Measurements from ENCODE around the gene AUTS2.

The AUTS2 gene

DNA sequence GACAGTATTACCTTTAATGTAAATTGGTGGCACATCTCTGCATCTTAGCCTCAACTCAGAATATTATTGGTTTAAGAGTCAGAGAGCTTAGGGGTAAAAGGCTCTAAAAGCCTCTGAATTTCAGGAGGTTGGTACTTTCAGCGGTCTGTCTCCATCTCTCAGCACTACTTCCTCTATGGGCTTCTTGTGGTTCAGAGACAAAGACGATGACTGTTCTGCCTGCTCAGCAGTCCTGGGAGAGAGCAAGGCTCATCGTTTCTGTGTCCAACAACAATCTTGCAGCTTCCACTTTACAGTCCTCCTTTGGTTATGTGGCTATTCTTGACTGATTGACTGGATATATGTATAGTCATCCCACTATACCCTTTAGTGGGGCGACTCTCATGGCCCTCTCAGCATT lies 394.7 kb downstream of the AUTS2 start:
- DNase-seq (ENCODE audit: low read depth) = no peak

DNA sequence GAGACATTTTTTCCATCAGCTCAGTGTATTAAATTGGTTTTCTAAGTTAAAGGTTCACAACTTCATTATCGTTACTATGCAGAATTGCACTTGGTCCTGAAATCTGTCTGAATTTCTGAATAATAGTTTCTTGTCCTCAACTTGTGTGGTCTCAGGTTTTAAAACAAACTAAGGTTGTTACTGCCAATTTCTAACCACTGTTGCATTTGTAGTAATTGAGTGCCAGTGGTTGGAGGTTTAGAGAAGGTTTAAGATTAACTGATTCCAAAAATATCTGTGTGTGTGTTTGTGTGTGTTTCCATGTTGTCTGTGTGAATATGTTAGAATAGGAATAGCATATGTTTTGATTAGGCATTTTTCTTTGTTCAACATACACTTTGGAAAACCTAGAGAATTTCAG lies 395.9 kb downstream of the AUTS2 start:
- DNase-seq (ENCODE audit: low read depth) = no peak

DNA sequence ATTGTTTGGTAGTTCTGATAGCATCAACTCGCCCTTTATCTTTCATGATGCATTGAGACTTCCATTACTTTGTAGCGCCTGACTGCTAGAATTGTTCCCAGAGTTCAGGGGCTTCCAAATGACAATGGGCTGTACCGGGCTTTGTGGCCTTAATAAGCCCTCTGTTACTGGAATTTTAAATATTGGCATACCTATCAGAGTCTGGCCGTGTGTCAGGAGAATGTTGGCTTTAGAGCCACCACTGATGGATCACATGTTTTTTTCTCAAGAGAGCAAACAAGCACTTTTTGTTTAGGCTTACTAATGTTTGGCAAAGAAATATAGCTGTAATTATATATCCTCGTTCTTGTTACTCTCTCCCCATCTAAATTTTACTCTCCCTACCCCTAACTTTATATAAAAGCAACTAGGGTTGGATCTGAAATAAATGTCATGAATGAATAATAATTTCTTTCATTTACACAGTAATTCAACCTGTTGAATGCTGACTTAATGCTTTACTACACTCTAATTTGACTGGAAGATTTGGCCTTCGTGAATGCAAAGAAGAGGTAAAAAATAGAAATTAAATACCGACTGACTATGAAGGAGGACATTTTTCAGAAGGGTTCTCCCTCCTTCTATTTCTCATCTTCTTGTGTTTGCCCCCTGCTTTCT lies 396.7 kb downstream of the AUTS2 start:
- DNase-seq (ENCODE audit: low read depth) = no peak

DNA sequence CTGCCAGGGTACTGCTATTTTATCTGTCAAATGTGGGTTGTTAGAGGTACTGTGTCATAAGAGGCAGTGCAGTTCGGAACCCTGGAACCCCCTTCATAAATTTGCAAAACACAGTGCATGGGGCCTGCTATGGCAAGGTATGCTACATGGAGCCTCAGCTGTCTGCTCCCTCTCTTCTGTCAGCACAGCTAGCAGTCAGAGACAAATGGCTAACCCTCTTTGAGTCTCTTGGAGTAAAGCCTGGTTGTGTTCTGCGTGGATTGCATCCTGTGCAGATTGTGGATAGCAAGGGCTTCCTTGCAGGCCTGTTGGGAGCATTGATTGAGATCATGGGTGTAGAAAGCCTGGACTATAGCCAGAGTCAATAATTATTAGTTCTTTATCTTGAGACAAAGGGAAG lies 397.8 kb downstream of the AUTS2 start:
- no peak for DNase-seq (ENCODE audit: low read depth)

DNA sequence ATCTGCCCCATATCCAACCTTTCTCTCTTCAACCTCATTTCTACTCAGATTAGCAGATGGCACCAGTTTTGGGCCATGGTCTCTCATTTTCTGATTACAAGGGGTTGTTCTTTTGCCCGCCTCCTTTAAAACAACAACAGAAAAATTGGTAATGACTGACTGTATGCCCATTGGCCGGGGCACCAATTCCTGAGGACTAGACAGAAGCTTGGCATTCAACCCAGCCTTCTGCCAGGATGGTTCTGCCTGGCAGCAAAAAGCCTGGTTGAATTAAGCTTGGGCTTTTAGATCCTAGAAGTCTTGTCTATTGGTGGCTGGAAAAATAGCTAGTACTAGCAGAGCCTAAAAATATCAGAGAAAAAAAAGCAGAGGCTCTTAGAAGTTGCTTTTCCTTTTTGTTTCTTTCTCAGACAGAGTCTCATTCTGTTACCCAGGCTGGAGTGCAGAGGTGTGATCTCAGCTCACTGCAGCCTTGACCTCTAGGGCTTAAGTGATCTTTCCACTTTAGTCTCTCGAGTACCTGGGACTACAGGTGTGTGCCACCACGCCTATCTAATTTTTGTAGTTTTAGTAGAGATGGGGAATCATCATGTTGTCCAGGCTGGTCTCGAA lies 402.6 kb downstream of the AUTS2 start:
- no peak for DNase-seq (ENCODE audit: low read depth)

DNA sequence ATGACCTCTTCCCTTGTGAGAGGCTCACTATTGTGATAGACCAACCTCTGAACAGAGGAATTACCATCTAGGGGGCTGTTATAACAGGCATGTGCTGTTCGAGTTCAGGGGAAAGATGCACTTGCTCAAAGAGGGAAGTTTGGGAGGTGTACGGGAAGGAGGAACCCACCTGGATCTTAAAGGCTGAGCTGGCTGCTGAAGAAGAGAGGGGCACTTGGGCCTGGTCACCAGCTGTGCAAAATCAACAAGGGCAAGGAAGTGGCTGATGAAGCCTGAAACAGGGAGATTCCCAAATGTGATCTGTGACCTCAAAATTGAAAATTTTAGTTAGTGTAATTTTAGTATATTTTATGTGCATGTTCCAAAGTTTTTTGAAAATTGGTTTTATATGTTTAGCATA lies 407.2 kb downstream of the AUTS2 start:
- no peak for DNase-seq (ENCODE audit: low read depth)

DNA sequence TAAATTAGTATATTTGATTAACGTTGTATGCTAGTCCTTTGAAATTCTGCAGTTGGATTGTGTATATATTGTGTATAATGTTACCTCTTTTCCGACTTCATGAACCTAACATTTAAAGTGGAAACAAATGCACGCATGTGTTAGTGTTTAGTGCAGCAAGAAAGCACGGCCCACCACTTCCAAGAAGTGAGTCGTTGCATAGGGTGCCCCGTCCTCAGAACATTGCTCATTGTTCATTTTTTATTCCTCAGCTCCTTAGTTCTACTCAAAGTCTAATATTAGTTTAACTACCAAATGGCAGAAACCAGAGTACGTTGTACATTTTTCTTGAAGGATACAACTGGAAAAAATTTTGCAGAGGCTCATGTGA lies 407.6 kb downstream of the AUTS2 start:
- no peak for DNase-seq (ENCODE audit: low read depth)

DNA sequence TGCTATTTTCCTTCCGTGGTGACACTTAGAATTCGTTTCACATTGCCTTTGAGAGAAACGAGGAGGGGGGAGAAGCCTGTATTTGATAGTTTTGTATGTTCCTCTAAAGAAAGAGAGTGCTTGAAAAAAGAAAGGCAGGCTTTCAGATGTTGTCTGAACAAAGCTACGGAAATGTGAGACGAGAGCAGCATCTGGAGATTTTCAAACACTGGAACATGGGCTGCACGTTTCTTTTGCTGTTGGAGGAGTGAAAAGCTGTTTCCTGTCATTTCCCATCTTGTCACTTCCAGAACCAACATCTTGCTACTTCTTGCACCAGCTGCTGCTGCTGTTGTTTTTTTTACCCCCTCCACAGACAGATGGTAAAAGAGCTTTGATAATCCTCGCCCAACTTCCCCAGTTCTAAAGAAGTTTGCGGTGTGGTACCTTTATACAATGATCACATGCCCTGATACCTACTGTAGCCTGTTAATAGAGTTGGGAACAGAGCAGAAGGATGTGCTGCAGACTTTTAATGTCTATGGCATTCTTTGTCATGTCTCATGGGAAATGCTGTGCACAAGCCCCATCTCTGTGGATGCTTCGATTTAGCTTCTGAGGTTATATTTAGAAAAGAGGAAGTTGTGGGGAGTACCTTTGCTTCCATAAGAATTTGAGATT lies 408.1 kb downstream of the AUTS2 start:
- DNase-seq (ENCODE audit: low read depth) = no peak

DNA sequence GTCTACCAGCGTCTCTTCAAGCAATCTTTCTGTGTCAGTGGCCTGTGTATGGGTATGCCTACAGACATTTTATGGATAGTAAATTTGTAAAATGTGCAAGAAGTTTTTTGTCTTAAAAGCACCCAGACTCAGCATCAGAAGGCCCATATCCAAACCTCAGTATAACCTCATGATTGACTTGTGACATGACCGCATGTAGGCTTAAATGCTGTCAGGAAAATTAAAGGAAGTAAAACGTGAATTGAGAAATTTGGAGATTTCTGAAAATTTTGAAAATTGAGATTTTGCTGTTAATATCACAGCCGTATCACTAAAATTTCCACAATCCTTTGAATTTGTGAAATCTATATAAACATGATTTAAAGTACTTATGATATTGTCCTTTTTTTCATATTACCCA lies 410.2 kb downstream of the AUTS2 start:
- no peak for DNase-seq (ENCODE audit: low read depth)

DNA sequence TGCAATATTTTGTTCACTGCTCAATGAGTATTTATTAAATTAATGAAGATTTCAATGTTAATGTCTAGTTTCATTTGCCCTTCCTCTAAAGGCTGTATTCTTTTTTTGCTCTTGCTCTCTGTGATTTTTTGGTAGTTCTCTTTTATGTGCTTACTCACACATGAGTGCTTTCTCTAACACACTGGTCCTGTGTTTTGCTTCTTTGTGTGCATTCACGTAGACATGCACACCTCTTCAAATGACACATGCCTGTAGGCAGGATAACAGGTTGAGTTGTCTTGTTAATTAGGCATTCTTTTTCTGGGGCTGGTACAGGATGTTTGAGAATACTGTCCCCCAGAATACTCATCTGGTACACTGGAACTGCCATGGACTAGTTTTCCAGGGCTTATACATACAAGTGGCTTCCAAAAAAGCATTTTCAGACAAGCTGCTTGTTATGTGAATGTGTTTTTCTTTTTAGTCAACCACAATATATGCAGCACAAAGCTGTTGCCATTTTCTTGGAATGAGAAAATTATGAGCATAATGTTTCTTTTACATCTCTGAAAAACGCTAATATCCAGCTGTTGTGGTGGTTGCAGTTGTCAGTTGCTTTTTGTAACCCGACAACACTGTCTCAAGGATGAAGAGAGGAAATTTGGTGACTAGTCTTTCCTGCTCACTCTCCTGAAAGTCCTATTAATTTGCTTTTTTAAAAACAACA lies 416.4 kb downstream of the AUTS2 start:
- DNase-seq (ENCODE audit: low read depth) = no peak

DNA sequence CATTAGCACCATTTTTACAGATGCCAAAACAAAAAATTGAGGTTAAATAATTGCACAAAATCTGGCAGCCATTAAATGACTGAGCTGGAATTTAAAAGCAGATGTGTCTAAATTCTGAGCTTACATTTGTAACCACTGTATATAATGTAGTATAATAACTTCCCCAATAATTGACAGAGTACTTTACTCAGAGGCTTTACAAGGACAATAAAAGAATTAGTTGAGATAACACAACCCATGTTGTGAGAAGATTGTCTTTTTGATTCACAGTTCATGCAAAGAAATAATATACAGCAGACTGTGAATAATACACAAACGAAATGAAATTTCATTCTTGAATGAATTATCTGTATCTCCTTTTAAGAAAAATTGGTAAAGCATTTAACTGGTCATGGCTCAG lies 417.1 kb downstream of the AUTS2 start:
- no peak for DNase-seq (ENCODE audit: low read depth)

DNA sequence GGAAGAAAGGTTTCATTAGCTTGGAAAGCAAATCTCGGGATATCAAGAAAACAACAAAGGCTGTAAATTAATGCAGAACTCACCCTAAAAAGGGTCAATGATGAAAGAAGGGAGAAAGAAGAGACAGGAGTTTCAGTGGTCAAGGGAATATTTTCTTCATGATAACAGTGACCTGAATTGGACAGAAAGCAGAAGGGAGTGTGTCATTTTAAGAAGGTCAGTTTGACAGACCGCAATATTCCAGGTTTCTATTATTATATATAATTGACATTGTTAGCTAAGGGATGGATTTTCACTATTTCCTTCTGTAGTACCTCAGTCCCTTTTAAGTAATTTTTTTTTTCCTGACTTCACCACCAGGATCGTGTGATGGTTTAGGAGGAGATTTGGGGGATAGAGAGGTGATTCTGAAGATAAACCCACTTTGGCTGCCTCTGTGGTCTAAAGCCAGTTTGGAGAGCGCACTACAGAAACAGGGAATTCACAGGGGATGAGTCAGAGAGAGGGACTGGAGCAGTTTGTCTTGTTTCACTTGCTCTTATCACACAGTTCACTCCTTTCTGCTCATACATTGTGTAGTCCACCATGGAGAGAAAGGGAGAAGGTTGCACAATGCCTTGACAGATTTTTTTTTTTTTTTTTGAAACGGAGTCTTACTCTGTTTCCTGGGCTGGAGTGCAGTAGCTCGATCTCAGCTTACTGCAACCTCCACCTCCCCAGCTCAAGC lies 417.9 kb downstream of the AUTS2 start:
- no peak for DNase-seq (ENCODE audit: low read depth)

DNA sequence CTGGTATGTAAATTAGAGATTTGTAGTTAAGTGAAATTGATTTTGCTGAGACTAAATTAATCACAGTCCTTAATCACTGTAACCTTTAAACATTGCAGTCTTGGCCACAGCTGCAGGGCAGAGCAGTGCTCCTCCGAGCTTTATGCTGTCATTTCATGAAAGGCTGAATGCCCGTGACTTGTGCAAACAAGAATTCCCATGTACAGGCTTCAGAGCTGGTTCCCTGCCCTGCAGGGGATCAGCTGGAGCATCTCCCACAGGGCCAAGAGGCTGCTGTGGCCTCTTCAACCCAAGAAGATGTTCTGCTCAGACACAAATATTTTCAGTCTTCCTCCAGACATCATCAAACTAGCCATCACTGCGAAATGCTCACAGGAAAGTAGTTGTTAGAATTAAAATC lies 419.1 kb downstream of the AUTS2 start:
- no peak for DNase-seq (ENCODE audit: low read depth)

DNA sequence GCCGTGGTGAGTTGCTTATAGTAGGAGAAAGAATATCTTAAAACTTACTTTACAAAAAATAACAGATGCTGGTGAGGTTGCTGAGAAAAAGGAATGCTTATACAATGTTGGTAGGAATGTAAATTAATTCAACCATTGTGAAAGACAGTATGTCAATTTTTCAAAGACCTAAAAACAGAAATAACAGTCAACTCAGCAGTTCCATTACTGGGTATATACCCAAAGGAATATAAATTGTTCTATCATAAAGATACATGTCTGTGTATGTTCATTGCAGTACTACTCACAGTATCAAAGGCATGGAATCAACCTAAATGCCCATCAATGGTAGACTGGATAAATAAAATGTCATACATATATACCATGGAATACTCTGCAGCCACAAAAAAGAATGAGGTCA lies 420.4 kb downstream of the AUTS2 start:
- no peak for DNase-seq (ENCODE audit: low read depth)

DNA sequence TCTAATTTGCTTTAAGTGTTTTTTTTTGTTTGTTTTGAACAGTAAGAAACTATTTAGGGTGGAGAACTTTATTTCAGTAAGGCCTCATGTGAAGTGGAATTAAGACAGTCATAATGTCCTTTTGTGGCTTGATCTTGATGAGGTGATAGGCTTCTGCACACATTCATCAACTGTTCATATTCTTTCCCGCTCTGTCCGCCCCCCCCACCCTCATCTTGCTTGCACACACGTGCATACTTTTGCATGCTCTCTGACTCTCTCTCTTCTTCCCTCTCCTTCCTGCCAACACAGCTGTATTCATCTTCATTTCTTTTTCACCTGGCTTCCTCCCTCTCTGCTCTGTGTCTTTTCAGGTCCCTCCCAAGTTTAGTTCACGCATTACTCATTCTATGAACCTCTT lies 429.6 kb downstream of the AUTS2 start:
- DNase-seq (ENCODE audit: low read depth) = no peak

DNA sequence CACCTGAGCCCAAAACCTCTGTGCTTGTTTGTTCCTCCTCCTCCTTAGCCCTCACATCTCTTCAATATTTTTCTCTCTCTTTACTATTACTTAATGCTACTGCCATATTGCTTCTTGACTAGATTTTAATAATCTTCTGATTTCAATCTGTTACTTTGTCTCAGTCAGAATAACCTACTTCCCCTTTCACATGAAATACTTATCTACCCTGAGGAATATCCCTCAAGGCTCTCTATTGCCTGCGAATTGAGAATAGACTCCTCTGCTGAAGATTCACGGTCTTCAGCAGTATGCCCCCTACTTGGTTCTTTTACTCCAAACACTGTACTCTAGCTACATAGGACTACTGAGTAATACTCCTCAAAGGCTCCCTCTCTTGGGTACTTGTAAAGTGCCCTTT lies 430.3 kb downstream of the AUTS2 start:
- no peak for DNase-seq (ENCODE audit: low read depth)

DNA sequence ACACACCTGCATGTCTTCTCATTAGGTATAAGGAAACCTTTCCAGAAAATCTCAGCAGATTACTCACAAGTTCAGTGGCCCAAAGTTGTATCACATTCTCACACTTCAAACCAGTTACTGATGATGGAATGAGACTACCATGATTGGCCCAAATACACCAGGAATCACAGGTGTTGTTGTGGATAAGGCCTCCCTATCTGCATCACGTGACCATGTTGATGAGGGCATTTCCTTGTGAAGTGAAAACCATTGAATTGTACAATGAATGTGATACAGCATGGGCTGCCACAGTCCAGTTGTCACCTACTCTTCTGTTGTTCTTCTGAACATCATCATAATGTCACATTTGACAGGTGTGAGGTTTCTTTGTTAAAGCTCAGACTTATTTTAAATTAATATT lies 431.7 kb downstream of the AUTS2 start:
- no peak for DNase-seq (ENCODE audit: low read depth)

DNA sequence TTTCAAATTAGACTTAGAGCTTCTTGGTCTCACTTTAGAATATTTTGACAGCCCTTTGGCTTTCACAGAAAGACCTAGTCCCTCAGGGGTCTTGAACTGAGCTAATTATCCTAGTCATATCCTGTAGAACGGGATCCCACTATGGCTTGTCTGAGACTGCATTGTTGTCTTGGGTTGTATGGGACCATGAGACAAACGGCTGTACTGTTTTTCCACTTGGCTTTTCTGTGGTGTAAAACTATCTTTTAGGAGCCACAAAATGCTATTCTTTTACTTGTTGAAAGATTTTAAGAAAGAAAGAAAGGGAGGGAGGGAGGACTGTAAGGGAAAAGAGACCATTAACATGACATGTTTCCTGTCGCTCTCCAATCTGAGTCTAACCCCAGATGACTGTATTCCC lies 432.5 kb downstream of the AUTS2 start:
- no peak for DNase-seq (ENCODE audit: low read depth)

DNA sequence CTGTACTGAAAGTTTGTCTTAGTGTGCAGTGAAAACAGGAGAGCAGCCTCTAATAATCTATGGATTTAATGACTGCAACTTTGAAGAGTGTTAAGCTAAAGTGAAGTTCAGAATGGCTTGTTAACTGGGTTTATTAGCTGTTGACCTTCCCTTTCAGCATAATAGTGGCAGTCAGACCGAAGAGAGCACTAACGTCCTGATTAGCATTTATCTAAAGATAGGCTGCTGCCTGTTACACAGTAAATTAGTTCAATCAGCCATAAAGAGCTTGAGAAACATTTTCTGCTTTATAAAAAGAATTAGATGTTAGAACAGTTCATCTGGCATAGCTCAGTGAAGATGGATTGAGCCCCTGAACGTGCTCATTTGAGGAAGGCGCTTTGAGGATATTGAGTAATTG lies 433.0 kb downstream of the AUTS2 start:
- DNase-seq (ENCODE audit: low read depth) = no peak

DNA sequence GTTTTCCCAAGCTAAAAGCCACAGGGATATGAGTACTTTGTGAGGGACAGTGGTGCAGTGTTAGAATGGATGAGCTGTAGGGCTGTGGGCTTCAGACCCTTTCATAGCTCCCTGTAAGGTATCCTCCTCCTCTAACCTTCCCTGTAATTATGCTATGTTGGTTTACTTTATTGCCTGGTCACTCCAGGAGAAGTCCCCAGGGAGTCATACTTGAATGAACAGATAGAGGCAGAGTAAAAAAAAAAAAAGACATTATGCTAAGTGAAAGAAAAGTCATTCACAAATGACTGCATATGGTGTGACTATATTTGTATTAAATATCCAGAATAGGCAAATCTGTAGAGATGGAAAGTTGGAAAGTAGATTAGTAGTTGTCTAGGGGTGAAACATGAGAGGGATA lies 434.4 kb downstream of the AUTS2 start:
- DNase-seq (ENCODE audit: low read depth) = no peak

DNA sequence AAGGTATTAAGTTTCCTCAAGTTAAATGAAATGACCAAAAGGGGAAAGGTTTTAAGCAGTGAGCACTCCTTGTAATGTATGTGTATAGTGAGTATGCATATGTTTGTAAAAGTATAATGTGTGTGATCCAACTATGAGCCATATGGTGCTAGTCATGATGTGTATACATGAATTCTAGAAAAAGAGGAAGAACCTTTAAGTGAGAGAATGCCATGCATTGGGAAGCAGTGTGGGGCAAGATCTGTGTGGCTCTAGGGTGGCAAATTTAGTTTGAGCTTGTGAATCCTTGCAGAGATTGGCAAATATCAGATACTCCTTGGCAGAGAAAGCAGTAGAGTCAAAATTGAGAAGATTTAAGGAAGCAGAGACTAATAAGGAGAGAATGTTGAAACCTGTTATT lies 435.0 kb downstream of the AUTS2 start:
- no peak for DNase-seq (ENCODE audit: low read depth)

DNA sequence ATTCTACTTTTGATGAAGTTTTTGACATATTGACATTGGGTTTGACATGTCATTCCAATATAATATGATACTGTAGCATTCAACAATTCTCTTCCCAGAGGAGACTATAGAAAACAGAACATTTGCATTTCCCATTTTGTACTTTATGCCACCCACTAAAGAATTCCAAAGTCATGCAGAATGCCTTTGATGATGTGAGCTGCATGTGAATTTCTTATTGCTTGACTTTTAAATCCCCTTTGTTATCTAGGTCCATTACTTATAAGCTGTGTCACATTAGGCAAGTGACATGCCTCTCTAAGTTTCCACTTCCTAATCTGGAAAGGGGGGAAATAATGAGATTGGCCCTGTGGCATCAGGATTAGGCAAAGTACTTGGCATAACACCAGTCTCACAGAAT lies 436.7 kb downstream of the AUTS2 start:
- DNase-seq (ENCODE audit: low read depth) = no peak

DNA sequence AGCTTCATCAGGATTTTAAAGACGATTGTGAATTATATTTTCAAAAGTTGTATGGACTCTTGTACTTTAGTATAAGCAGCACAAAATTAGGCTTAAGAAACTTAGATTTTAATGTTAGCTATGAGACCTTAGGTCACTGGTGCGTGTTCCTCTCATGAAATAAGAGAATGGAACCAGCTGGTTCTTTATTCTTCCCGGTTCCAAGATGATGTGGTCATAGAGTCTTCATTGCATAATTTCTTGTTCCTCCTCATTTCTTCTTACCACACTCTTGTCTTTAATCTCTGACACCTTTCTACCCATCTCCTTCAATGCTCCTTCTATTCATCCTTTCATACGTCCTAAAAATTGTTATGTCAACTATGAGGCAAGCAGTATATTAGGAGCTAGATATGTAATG lies 437.2 kb downstream of the AUTS2 start:
- no peak for DNase-seq (ENCODE audit: low read depth)
